Endodermal cell (in vitro differentiated cells): Measurements from ENCODE around the gene FNBP1L. TPM values are rescaled to one million over a fixed set of nuclear protein-coding genes. Genes with fewer than 3 reads are reported as not detected.

ENCODE experiments used
- DNase-seq: peaks from one replicate; pipeline ENCODE4 v3.0.0-alpha.2; 2017
- H3K27ac ChIP-seq: 2 replicates; pipeline ENCODE4 v1.5.1; 2013; ENCODE audit warnings: mild to moderate bottlenecking, low read depth, low read length, moderate library complexity
- H3K27me3 ChIP-seq: 2 replicates; pipeline ENCODE4 v1.6.1; 2013; ENCODE audit warnings: mild to moderate bottlenecking, low read length, moderate library complexity; ENCODE audit not compliant: insufficient read depth, control insufficient read depth, poor library complexity, severe bottlenecking
- H3K36me3 ChIP-seq: 2 replicates; pipeline ENCODE4 v1.7.0; 2013; ENCODE audit warnings: mild to moderate bottlenecking, low read length, moderate library complexity; ENCODE audit not compliant: control insufficient read depth, insufficient read depth
- H3K4me1 ChIP-seq: one replicate; pipeline ENCODE4 v1.7.0; 2013; ENCODE audit warnings: low read length; ENCODE audit not compliant: control insufficient read depth, insufficient read depth
- H3K4me3 ChIP-seq: 2 replicates; pipeline ENCODE4 v1.5.1; 2013; ENCODE audit warnings: mild to moderate bottlenecking, low read length, moderate library complexity
- H3K9ac ChIP-seq: 2 replicates; pipeline ENCODE4 v1.6.1; 2013; ENCODE audit warnings: mild to moderate bottlenecking, low read length, moderate library complexity; ENCODE audit not compliant: poor library complexity, severe bottlenecking; ENCODE audit errors: extremely low read depth
- H3K9me3 ChIP-seq: 2 replicates; pipeline ENCODE4 v1.6.1; 2013; ENCODE audit warnings: mild to moderate bottlenecking, low read length, moderate library complexity; ENCODE audit not compliant: control insufficient read depth
- H3K27ac Mint-ChIP-seq: 2 replicates; pipeline ENCODE4 v1.8.0; 2020; ENCODE audit warnings: mixed read lengths
- H3K27me3 Mint-ChIP-seq: 2 replicates; pipeline ENCODE4 v1.8.0; 2021; ENCODE audit warnings: mild to moderate bottlenecking, mixed read lengths; ENCODE audit not compliant: insufficient read depth
- H3K36me3 Mint-ChIP-seq: 2 replicates; pipeline ENCODE4 v1.8.0; 2020; ENCODE audit warnings: low read depth, mixed read lengths
- H3K4me1 Mint-ChIP-seq: 2 replicates; pipeline ENCODE4 v1.8.0; 2020; ENCODE audit warnings: mixed read lengths
- H3K4me3 Mint-ChIP-seq: 2 replicates; pipeline ENCODE4 v1.8.0; 2020; ENCODE audit warnings: mild to moderate bottlenecking, moderate library complexity, mixed read lengths
- H3K9me3 Mint-ChIP-seq: 2 replicates; pipeline ENCODE4 v1.8.0; 2020; ENCODE audit warnings: mild to moderate bottlenecking, mixed read lengths
- CTCF ChIP-seq: fragments of 200-600 bp; sonication (generic); conservative IDR thresholded peaks from 2 replicates; pipeline ENCODE4 v1.5.0; 2021; ENCODE audit warnings: antibody characterized with exemption, mild to moderate bottlenecking
- WGBS, 2 experiments: methylation state at CpG; one replicate each; pipeline versions ENCODE4 v1.1.5 to v1.1.7; 2013; ENCODE audit warnings: missing lambda C conversion rate in 2 of 2, mixed read lengths in 1 of 2; ENCODE audit not compliant: insufficient coverage in 1 of 2, insufficient read length in 1 of 2; 5-methylcytosine and 5-hydroxymethylcytosine counted together
- total RNA-seq, 2 donors: library from RNA; stranded (reverse); fragmentation: NEBNext Ultra II Directional in 1 of 2; extraction: Animal tissue kit (Norgen Biotek cat#: 25700) in 1 of 2; gene quantifications; 2 replicates in 1 of 2; 3 replicates in 1 of 2; pipeline ENCODE4 v1.2.1, GENCODE V29; 2021

The FNBP1L gene
- total RNA-seq, 2 donors from 2014 or later = 96.8 to 107 TPM

- no peaks in the 10 kb centered on the region for H3K9me3 Mint-ChIP-seq
- WGBS, 2 experiments = 80 to 82% methylated on average over 9 to 10 of the region's 11 CpGs
- DNase-seq = peak; percentile 53
- Histone ChIP-seq H3K4me1 (peaks cover 2% of the 10 kb centered on the region), H3K9ac (no peak overlapping the region), H3K4me3 (no peak overlapping the region), H3K36me3 (no peaks in the 10 kb centered on the region), H3K27ac (no peak overlapping the region), H3K9me3 (no peaks in the 10 kb centered on the region), H3K27me3 (no peaks in the 10 kb centered on the region)
- H3K27me3 Mint-ChIP-seq = no peaks in the 10 kb centered on the region
- peaks cover 11% of the 10 kb centered on the region for H3K4me1 Mint-ChIP-seq
- no peak for TF ChIP-seq CTCF
- no peaks in the 10 kb centered on the region for H3K36me3 Mint-ChIP-seq
- no peak overlapping the region for H3K4me3 Mint-ChIP-seq
- no peak overlapping the region for H3K27ac Mint-ChIP-seq
Observed at GRCh38 chr1:93442008-93442666, 5.8 kb upstream of the FNBP1L start.

GRCh38 chr1:93442741-93443140 lies 5.2 kb upstream of the FNBP1L start:
- Mint-ChIP-seq H3K27ac (no peak overlapping the region), H3K4me1 (peaks cover 12% of the 10 kb centered on the region), H3K27me3 (no peaks in the 10 kb centered on the region), H3K36me3 (no peaks in the 10 kb centered on the region), H3K9me3 (no peaks in the 10 kb centered on the region), H3K4me3 (no peak overlapping the region)
- no peaks in the 10 kb centered on the region for H3K27me3 ChIP-seq
- H3K36me3 ChIP-seq = no peaks in the 10 kb centered on the region
- H3K27ac ChIP-seq = no peak overlapping the region
- H3K4me3 ChIP-seq = no peak overlapping the region
- DNase-seq = no peak
- H3K9me3 ChIP-seq = no peaks in the 10 kb centered on the region
- no peak for TF ChIP-seq CTCF
- H3K9ac ChIP-seq = no peak overlapping the region
- H3K4me1 ChIP-seq = peaks cover 3% of the 10 kb centered on the region
- WGBS, 2 experiments = 90% methylated on average over 1 of the region's 1 CpG; no CpG with 5 or more reads in 1 of the 2 experiments

- Mint-ChIP-seq H3K36me3 (no peaks in the 10 kb centered on the region), H3K4me1 (peaks cover 12% of the 10 kb centered on the region)
- TF ChIP-seq CTCF = no peak
Observed at GRCh38 chr1:93443454-93443853, 4.5 kb upstream of the FNBP1L start.

More at GRCh38 chr1:93443454-93443853, 4.5 kb upstream of the FNBP1L start:
- Histone ChIP-seq H3K9ac (no peak overlapping the region), H3K27ac (no peak overlapping the region), H3K4me1 (peaks cover 3% of the 10 kb centered on the region), H3K4me3 (no peak overlapping the region), H3K27me3 (no peaks in the 10 kb centered on the region), H3K9me3 (no peaks in the 10 kb centered on the region), H3K36me3 (no peaks in the 10 kb centered on the region)
- H3K9me3 Mint-ChIP-seq = no peaks in the 10 kb centered on the region
- no peaks in the 10 kb centered on the region for H3K27me3 Mint-ChIP-seq
- DNase-seq = no peak
- no peak overlapping the region for H3K27ac Mint-ChIP-seq
- no peak overlapping the region for H3K4me3 Mint-ChIP-seq
